Measurements from ENCODE around the gene KIAA1549. TPM values are rescaled to one million over a fixed set of nuclear protein-coding genes. Genes with fewer than 3 reads are reported as not detected.

Gene KIAA1549
- total and polyA plus RNA-seq, 2 of the 8 experiments (the other 6 are each of a cell fraction or from before 2014, with no cell fraction given) = 6.5 to 17.3 TPM

DNA sequence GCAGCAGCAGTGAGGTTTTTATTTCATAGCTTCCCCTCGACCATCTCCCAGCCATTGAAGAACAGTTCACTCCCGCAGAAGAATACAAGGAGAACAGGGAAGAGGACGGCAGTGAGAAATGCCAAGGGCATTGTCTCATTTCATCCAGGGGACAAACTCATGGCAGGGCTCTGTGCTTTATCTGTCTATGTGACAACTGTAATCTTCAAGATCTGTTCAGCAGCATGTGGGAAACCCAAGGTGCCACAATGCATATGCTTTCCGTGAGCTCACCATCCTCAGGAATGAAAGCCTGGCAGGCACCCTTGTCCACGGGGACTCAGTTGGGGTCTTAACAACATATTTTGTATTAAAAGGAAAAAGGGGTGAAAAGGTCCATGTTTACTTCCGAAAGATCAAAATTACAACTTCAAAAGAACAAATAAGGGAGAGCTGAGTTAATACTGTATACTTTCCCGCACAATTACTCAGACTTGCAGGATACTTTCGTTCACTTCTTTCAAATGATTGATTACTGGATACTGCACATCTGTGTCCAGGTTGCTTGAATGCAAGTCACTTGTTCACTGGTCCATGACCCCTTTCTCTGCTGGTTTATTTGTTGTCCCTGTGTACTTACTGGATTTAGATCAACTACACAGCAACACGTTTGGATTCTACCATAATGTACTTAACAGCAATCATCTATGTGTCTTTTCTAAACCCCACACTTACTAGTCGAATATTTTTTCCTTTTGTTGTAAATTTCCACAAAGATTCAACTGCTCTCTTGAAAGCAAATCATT, 93.1 kb downstream of the KIAA1549 start (continued):
- no peak for TF ChIP-seq POLR2A (IDR thresholded peaks at IDR 0.05; ENCODE audit: control extremely low read depth in 1 of 2, low read depth in 2 of 2, low read length in 2 of 2)

All from H1 (cell line).